HepG2 (cell line): ENCODE data around the gene RSL1D1. TPM values are rescaled to one million over a fixed set of nuclear protein-coding genes. Genes with fewer than 3 reads are reported as not detected.

ENCODE experiments used
- BCL6 ChIP-seq: IDR thresholded peaks from 2 replicates; pipeline ENCODE4 v1.6.1; 2016; ENCODE audit warnings: missing genetic modification reagents, missing compliant biosample characterization
- CEBPZ ChIP-seq: IDR thresholded peaks from 2 replicates; pipeline ENCODE4 v1.6.1; 2012; ENCODE audit warnings: low read length, improper control_type of control experiment
- ERF ChIP-seq: IDR thresholded peaks from 2 replicates; pipeline ENCODE4 v1.6.1; 2018; ENCODE audit warnings: missing biosample characterization, missing genetic modification reagents
- HDAC2 ChIP-seq: sonication (generic); formaldehyde crosslinking; IDR thresholded peaks from 2 replicates; pipeline ENCODE4 v1.4.0; 2020; ENCODE audit warnings: missing genetic modification reagents
- IKZF4 ChIP-seq: sonication (generic); formaldehyde crosslinking; IDR thresholded peaks from 2 replicates; pipeline ENCODE4 v1.5.1; 2020; ENCODE audit warnings: borderline replicate concordance, mild to moderate bottlenecking, low read depth, missing genetic modification reagents; ENCODE audit errors: not compliant biosample characterization
- KLF13 ChIP-seq: sonication (generic); formaldehyde crosslinking; IDR thresholded peaks from 2 replicates; pipeline ENCODE4 v1.4.0; 2020; ENCODE audit warnings: mild to moderate bottlenecking, missing genetic modification reagents
- MAX ChIP-seq: IDR thresholded peaks from 2 replicates; pipeline ENCODE4 v1.6.1; 2012; ENCODE audit warnings: inconsistent platforms
- MAZ ChIP-seq, 2 experiments: sonication (generic) in 1 of 2; formaldehyde crosslinking in 1 of 2; IDR thresholded peaks; 2 replicates each; pipeline versions ENCODE4 v1.5.0 to v1.6.1; 2012 to 2020; ENCODE audit warnings: low read depth in 2 of 2, mild to moderate bottlenecking in 2 of 2, borderline replicate concordance in 1 of 2, improper control_type of control experiment in 1 of 2, low read length in 1 of 2, missing genetic modification reagents in 1 of 2, moderate library complexity in 1 of 2
- MIXL1 ChIP-seq: IDR thresholded peaks from 2 replicates; pipeline ENCODE4 v1.6.1; 2016
- NFAT5 ChIP-seq: sonication (generic); formaldehyde crosslinking; IDR thresholded peaks from 2 replicates; pipeline ENCODE4 v1.4.0; 2020; ENCODE audit warnings: missing genetic modification reagents
- POLR2AphosphoS2 ChIP-seq: IDR thresholded peaks from 2 replicates; pipeline ENCODE4 v1.6.1; 2011; ENCODE audit warnings: low read depth, low read length, improper control_type of control experiment
- SETDB1 ChIP-seq: sonication (generic); formaldehyde crosslinking; IDR thresholded peaks from 2 replicates; pipeline ENCODE4 v1.5.1; 2020; ENCODE audit warnings: missing genetic modification reagents, mild to moderate bottlenecking, borderline replicate concordance
- SMAD3 ChIP-seq: sonication (generic); formaldehyde crosslinking; IDR thresholded peaks from 2 replicates; pipeline ENCODE4 v1.4.0; 2020; ENCODE audit warnings: missing genetic modification reagents
- TFAP4 ChIP-seq: sonication (generic); IDR thresholded peaks from 2 replicates; pipeline ENCODE4 v1.6.1; 2016; ENCODE audit warnings: low read depth, borderline replicate concordance
- ZNF18 ChIP-seq: sonication (generic); formaldehyde crosslinking; IDR thresholded peaks from 2 replicates; pipeline ENCODE4 v1.8.0; 2022; ENCODE audit warnings: mild to moderate bottlenecking, missing genetic modification reagents; ENCODE audit not compliant: insufficient replicate concordance
- ZNF619 ChIP-seq: sonication (generic); formaldehyde crosslinking; IDR thresholded peaks from 2 replicates; pipeline ENCODE4 v1.4.0; 2020; ENCODE audit warnings: mild to moderate bottlenecking, missing genetic modification reagents
- ZNF709 ChIP-seq: sonication (generic); formaldehyde crosslinking; IDR thresholded peaks from 2 replicates; pipeline ENCODE4 v1.5.0; 2020; ENCODE audit warnings: mild to moderate bottlenecking, missing genetic modification reagents
- polyA plus RNA-seq, 8 experiments: library from polyadenylated mRNA; depleted of rRNA in 3 of 8; stranded (reverse) in 7 of 8; unstranded in 1 of 8; fragments of >200 nt; fragmentation: Illumina TruSeq in 4 of 8; extraction: Trizol in 4 of 8; gene quantifications; 2 replicates each; pipeline versions ENCODE4 v1.2.1 to v1.2.3, GENCODE V29; 2011 to 2016; ENCODE audit warnings: low read depth in 4 of 8, missing spikeins in 1 of 8, mixed read lengths in 1 of 8; ENCODE audit not compliant: insufficient read depth in 1 of 8
- total RNA-seq, 5 experiments: library from RNA; depleted of rRNA; stranded (reverse); fragments of >200 nt; fragmentation: Illumina TruSeq; extraction: Trizol; gene quantifications; 2 replicates each; pipeline ENCODE4 v1.2.3, GENCODE V29; 2016; ENCODE audit warnings: low read depth in 1 of 5

The RSL1D1 gene
- total and polyA plus RNA-seq, 2 of the 13 experiments (the other 11 are each of a cell fraction or from before 2014, with no cell fraction given), result 187 to 343 TPM

- no peak for TF ChIP-seq CEBPZ
- peak; percentile 95 for TF ChIP-seq SMAD3 (CRISPR knock-in tag)
- peak; percentile 65 for TF ChIP-seq BCL6 (CRISPR knock-in tag)
- peak; percentile 73 for TF ChIP-seq MAZ (IDR thresholded peaks at IDR 0.05; ENCODE audit: borderline replicate concordance, low read depth, low read length)
- peak; percentile 95 for TF ChIP-seq MAZ (CRISPR knock-in tag; IDR thresholded peaks at IDR 0.05; ENCODE audit: low read depth)
- peak; percentile 58; the same call in 1 of the 2 replicates for TF ChIP-seq HDAC2 (CRISPR knock-in tag)
- TF ChIP-seq NFAT5 (CRISPR knock-in tag), result peak; percentile 96
- peak; percentile 58; the same call in 1 of the 2 replicates for TF ChIP-seq TFAP4
- TF ChIP-seq ERF, result peak; percentile 100
- TF ChIP-seq MAX, result peak; percentile 89
- peak; percentile 83 for TF ChIP-seq MIXL1 (CRISPR knock-in tag)
- no peak for TF ChIP-seq SETDB1 (CRISPR knock-in tag)
- TF ChIP-seq ZNF18 (CRISPR knock-in tag), result peak; percentile 97
- peak; percentile 96 for TF ChIP-seq KLF13 (CRISPR knock-in tag)
- peak; percentile 99 for TF ChIP-seq ZNF709 (CRISPR knock-in tag)
- TF ChIP-seq IKZF4, result peak; percentile 45
- TF ChIP-seq POLR2AphosphoS2, result peak; percentile 80; the same call in 1 of the 2 replicates
- peak; percentile 97 for TF ChIP-seq ZNF619 (CRISPR knock-in tag)
Observed at GRCh38 chr16:11797166-11797956, 54.0 kb downstream of the RSL1D1 start, which contains the start of gene ZC3H7A (continued).
